ENCODE data around the gene CLASP2. TPM values are rescaled to one million over a fixed set of nuclear protein-coding genes. Genes with fewer than 3 reads are reported as not detected.

CLASP2 gene
- total and polyA plus RNA-seq, 2 of the 4 experiments (the other 2 are of a cell fraction) = 11.9 to 49.1 TPM

- no peak for ATAC-seq (ENCODE audit: low read depth)
- H2AK5ac ChIP-seq (ENCODE audit: low read depth, low read length) = no peak overlapping the region
- no peak for DNase-seq
- no peak overlapping the region for H3K23ac ChIP-seq (ENCODE audit: low read depth, low read length)
- 0 out of 4 replicates have a peak, but pooled peaks cover 0 to 4% of the 10 kb centered on the region in 2 experiments for H3K79me1 ChIP-seq (ENCODE audit: low read depth in 1 of 2, low read length in 2 of 2)
- dilution Hi-C loops (cut with HindIII; ENCODE audit: low sequenced_read_pairs, unreplicated experiment) (no loop called here), intact Hi-C loops (cut with micrococcal nuclease) (no loop called here), in situ Hi-C loops (cut with MboI; ENCODE audit: low sequenced_read_pairs) (no loop called here)
- no CpG with 5 or more reads among the region's 1 CpG for WGBS, 2 experiments (ENCODE audit: extremely low coverage in 2 of 2, insufficient read length in 1 of 2)
- no peak overlapping the region for H2AK9ac ChIP-seq (replicated peaks; ENCODE audit: low read depth, low read length, poor library complexity)
- H3K27me3 ChIP-seq (ENCODE audit: control insufficient read depth, insufficient read depth, low read length) = no peaks in the 10 kb centered on the region
- H4K8ac ChIP-seq (ENCODE audit: low read depth in 2 of 2, low read length in 2 of 2) = no peak overlapping the region
- no peaks in the 10 kb centered on the region for H3K9me1 ChIP-seq (ENCODE audit: insufficient read depth, low read length)
- no peak overlapping the region for H3K9ac ChIP-seq (ENCODE audit: low read depth, low read length)
- H3K36me3 ChIP-seq (ENCODE audit: control insufficient read depth, insufficient read depth, low read length) = 0 out of 2 replicates have a peak, but pooled peaks cover 1% of the 10 kb centered on the region
- H3K9me3 ChIP-seq (ENCODE audit: control insufficient read depth, insufficient read depth, low read length) = no peaks in the 10 kb centered on the region
- no peak overlapping the region for H2BK15ac ChIP-seq (ENCODE audit: low read depth, low read length)
- no peak overlapping the region for H2AFZ ChIP-seq (replicated peaks; ENCODE audit: low read length, poor library complexity)
- TF ChIP-seq POLR2A (IDR thresholded peaks at IDR 0.05; ENCODE audit: low read depth, low read length) = no peak
- no peak for TF ChIP-seq RAD21 (IDR thresholded peaks at IDR 0.05; ENCODE audit: low read length)
- TF ChIP-seq CHD1 (IDR thresholded peaks at IDR 0.05; ENCODE audit: low read depth, low read length) = no peak
- TF ChIP-seq MXI1 (IDR thresholded peaks at IDR 0.05; ENCODE audit: borderline replicate concordance, low read depth, low read length) = no peak
- no peak for TF ChIP-seq MAFK (IDR thresholded peaks at IDR 0.05; ENCODE audit: low read depth, low read length)
- no peak for TF ChIP-seq CTCF (conservative IDR thresholded peaks at IDR 0.05; ENCODE audit: low read depth, low read length)
- TF ChIP-seq, protein P1, sequence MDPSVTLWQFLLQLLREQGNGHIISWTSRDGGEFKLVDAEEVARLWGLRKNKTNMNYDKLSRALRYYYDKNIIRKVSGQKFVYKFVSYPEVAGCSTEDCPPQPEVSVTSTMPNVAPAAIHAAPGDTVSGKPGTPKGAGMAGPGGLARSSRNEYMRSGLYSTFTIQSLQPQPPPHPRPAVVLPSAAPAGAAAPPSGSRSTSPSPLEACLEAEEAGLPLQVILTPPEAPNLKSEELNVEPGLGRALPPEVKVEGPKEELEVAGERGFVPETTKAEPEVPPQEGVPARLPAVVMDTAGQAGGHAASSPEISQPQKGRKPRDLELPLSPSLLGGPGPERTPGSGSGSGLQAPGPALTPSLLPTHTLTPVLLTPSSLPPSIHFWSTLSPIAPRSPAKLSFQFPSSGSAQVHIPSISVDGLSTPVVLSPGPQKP (IDR thresholded peaks at IDR 0.05; ENCODE audit: borderline replicate concordance, low read depth, low read length) = no peak
- TF ChIP-seq NFE2L2 (IDR thresholded peaks at IDR 0.05; ENCODE audit: low read depth, low read length) = no peak
- no peak for TF ChIP-seq USF2 (IDR thresholded peaks at IDR 0.05; ENCODE audit: low read depth, low read length)
- no peak for TF ChIP-seq SMC3 (IDR thresholded peaks at IDR 0.05; ENCODE audit: low read depth, low read length)
- TF ChIP-seq BHLHE40 (IDR thresholded peaks at IDR 0.05; ENCODE audit: low read depth, low read length) = no peak
- no peak for TF ChIP-seq FOS (IDR thresholded peaks at IDR 0.05; ENCODE audit: low read depth, low read length)
- H2BK20ac ChIP-seq (ENCODE audit: low read depth, low read length) = no peak overlapping the region
- no peaks in the 10 kb centered on the region for H3K4me1 ChIP-seq (ENCODE audit: control insufficient read depth, insufficient read depth, low read length)
- BruUV-seq (replicated peaks) = no TSS peak
- no peak overlapping the region for H3K4ac ChIP-seq (ENCODE audit: low read depth, low read length)
- ChIA-PET CTCF (interaction anchor here (0.6 kb wide), 1 partner anchor 10 kb away, joined by 6 read pairs; no protein-coding TSS in a partner anchor), POLR2A (ENCODE audit: unreplicated experiment) (no interaction called here)
- no peak overlapping the region for H4K5ac ChIP-seq (ENCODE audit: low read depth, low read length)
- H2BK5ac ChIP-seq (ENCODE audit: low read depth, low read length, poor library complexity, severe bottlenecking) = no peak overlapping the region
- no peak overlapping the region for H3K4me3 ChIP-seq (ENCODE audit: insufficient read depth, low read depth, low read length)
- H3K27ac ChIP-seq (ENCODE audit: insufficient read depth, low read length) = no peak overlapping the region
- no peak overlapping the region for H4K91ac ChIP-seq (ENCODE audit: insufficient read depth, low read depth, low read length)
- no peak overlapping the region for H2BK120ac ChIP-seq (ENCODE audit: low read depth, low read length)
- no peak overlapping the region for H3K14ac ChIP-seq (replicated peaks; ENCODE audit: low read depth, low read length)
- H3K4me2 ChIP-seq (ENCODE audit: low read depth, low read length) = no peak overlapping the region
- H3K56ac ChIP-seq (ENCODE audit: extremely low read depth, insufficient read depth, low read length) = no peak overlapping the region
- H3K18ac ChIP-seq (ENCODE audit: low read depth, low read length) = no peak overlapping the region
- no peaks in the 10 kb centered on the region for H4K20me1 ChIP-seq (ENCODE audit: insufficient read depth, low read length)
Observed at GRCh38 chr3:33678073-33678472, 40.0 kb downstream of the CLASP2 start.

Data from IMR-90 (cell line).